ENCODE results near the gene GLT8D2. TPM values are rescaled to one million over a fixed set of nuclear protein-coding genes. Genes with fewer than 3 reads are reported as not detected.

GLT8D2 gene
- total RNA-seq, 1 experiment from 2014 or later, result 2.0 TPM

DNA sequence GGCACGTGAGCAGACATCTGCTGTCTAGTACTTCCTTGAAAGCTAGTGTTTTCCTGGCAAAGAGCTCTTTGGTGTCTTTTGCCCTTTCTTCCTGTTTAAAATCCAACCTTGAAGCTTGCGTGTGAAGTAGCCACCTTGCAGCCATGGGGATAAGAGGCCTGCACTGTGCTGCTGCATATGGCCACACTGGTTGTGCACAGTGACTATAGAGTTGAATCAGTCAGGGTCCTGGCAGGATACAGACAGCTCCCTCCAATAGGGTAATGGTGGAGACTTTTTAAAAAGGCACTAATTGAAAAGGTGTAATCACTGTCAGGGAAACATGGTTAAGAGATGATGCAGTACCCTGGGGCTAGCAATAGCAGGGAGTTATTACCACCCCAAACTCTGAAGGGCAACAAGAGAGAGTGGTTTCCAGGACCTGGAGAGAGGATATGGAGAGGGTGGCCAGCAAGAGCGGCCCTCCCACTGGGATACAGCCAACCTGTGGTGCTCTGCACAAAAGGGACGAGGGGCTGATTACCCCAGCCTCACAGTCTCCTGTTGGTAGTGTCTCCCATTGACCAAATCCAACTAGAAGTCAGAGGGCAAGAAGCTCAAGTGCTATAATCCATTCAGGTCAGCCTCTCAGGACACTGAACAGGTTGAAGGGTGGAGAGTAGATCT, 4.8 kb upstream of the GLT8D2 start:
- no peak overlapping the region for H3K4me3 Mint-ChIP-seq (ENCODE audit: unreplicated experiment)

DNA sequence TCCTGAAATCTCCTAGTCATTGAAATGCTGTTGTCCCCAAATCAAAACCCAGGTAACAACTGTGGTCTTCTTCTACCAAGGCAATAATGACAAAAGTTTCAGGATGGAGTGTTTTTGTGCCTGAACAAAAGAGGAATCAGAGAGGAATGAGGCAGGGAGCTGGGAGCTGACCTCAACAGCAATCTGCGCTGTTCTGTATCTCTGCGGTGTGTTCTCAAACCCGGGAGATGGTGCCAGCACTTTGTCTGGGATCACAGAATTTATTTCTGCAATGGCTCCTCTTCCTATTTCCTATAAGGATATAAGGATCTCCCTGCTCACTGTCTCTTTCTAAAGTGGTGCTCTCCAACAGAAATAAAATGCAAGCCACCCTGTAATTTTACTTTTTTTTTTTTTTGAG, 449 bp upstream of the GLT8D2 start:
- no peak overlapping the region for H3K27ac Mint-ChIP-seq (ENCODE audit: low read depth, unreplicated experiment)
- ChIA-PET POLR2A (interaction anchor here (1.0 to 2.9 kb wide), 5 partner anchors 8 to 1186 kb away, joined by 3 to 16 read pairs (median 5); partner anchors contain the start of genes APPL2, HCFC2 and TDG), CTCF (interaction anchor here (0.6 kb wide), 1 partner anchor 18 kb away, joined by 4 read pairs; no protein-coding TSS in a partner anchor)
- intact Hi-C loops (cut with micrococcal nuclease), result no loop called here
- no peaks in the 10 kb centered on the region for H3K27me3 Mint-ChIP-seq (ENCODE audit: insufficient read depth, unreplicated experiment)
- no peak for DNase-seq (ENCODE audit: unreplicated experiment)
- TF ChIP-seq, protein P1, sequence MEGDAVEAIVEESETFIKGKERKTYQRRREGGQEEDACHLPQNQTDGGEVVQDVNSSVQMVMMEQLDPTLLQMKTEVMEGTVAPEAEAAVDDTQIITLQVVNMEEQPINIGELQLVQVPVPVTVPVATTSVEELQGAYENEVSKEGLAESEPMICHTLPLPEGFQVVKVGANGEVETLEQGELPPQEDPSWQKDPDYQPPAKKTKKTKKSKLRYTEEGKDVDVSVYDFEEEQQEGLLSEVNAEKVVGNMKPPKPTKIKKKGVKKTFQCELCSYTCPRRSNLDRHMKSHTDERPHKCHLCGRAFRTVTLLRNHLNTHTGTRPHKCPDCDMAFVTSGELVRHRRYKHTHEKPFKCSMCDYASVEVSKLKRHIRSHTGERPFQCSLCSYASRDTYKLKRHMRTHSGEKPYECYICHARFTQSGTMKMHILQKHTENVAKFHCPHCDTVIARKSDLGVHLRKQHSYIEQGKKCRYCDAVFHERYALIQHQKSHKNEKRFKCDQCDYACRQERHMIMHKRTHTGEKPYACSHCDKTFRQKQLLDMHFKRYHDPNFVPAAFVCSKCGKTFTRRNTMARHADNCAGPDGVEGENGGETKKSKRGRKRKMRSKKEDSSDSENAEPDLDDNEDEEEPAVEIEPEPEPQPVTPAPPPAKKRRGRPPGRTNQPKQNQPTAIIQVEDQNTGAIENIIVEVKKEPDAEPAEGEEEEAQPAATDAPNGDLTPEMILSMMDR (IDR thresholded peaks at IDR 0.05; ENCODE audit: unreplicated experiment), result no peak
- BruUV-seq (replicated peaks), result no TSS peak
- H3K36me3 Mint-ChIP-seq (ENCODE audit: insufficient read depth, unreplicated experiment), result no peaks in the 10 kb centered on the region
- no peaks in the 10 kb centered on the region for H3K9me3 Mint-ChIP-seq (ENCODE audit: unreplicated experiment)
- H3K4me3 Mint-ChIP-seq (ENCODE audit: unreplicated experiment), result peak overlapping the region; percentile 68
- H3K4me1 Mint-ChIP-seq (ENCODE audit: insufficient read depth, unreplicated experiment), result peaks cover 15% of the 10 kb centered on the region

More for the DNA sequence above, 4.8 kb upstream of the GLT8D2 start:
- intact Hi-C loops (cut with micrococcal nuclease), result no loop called here
- POLR2A ChIA-PET, result interaction anchor here (2.0 kb wide), 1 partner anchor 9 kb away, joined by 7 read pairs; the partner anchor contains the start of gene HCFC2
- Mint-ChIP-seq H3K27me3 (ENCODE audit: insufficient read depth, unreplicated experiment) (no peaks in the 10 kb centered on the region), H3K9me3 (ENCODE audit: unreplicated experiment) (no peaks in the 10 kb centered on the region), H3K4me1 (ENCODE audit: insufficient read depth, unreplicated experiment) (peaks cover 23% of the 10 kb centered on the region), H3K27ac (ENCODE audit: low read depth, unreplicated experiment) (no peak overlapping the region), H3K36me3 (ENCODE audit: insufficient read depth, unreplicated experiment) (peaks cover 3% of the 10 kb centered on the region)
- no TSS peak for BruUV-seq (replicated peaks)
- CTCF ChIA-PET, result interaction anchor here (0.6 to 2.5 kb wide), 3 partner anchors 9 to 54 kb away, joined by 3 to 10 read pairs (median 4); no protein-coding TSS in a partner anchor
- TF ChIP-seq, protein P1 (IDR thresholded peaks at IDR 0.05; ENCODE audit: unreplicated experiment), result no peak
- no peak for DNase-seq (ENCODE audit: unreplicated experiment)

DNA sequence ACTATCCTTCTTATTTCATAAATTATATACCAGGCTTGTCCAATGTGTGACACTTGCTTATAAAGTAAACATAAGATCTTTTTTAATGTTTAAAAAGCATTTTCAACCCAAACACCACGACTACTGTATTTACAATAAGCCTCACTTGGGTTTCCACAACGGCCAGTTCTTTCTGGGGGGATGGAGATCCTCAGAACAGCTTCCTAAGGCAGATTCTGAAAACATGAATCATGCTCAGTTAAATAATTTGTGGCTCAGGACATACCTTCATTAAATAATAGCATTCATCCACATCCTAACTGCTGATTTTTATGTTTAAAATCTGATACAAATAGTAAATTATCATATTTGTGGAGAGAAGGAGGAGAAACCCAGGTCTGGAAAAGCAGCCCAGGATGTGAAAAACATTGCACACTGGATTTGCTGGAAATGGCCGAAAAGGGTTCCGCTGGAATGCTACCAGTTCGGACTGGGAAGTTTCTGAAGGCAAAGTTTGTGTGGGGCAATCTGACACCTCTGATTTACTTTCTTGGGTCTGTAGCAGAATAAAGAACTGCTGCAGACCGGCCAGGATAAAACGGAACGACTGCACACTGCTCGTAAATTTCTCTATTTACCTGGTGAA, 597 bp downstream of the GLT8D2 start:
- CTCF ChIA-PET, result no interaction called here
- no peak overlapping the region for H3K27ac Mint-ChIP-seq (ENCODE audit: low read depth, unreplicated experiment)
- DNase-seq (ENCODE audit: unreplicated experiment), result no peak

DNA sequence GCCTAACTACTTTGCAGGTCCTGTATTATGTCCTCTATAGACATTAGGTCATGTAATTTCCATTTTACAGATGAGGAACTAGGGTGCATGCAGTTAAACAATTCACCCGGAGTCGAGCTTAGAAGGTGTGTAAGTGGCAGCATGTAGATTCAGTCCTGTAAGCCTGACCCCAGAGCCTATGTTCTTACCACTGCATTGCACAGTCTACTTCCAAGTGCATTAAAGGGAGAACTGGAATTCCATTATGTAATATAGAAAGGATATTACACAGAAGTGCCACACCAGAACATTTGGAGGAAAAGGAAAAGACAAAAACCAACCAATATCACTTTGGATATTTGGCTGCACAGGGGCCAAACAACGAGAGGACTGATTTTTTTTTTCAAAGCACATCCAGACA, 1.2 kb downstream of the GLT8D2 start:
- Mint-ChIP-seq H3K4me1 (ENCODE audit: insufficient read depth, unreplicated experiment) (peaks cover 18% of the 10 kb centered on the region), H3K9me3 (ENCODE audit: unreplicated experiment) (peaks cover 10% of the 10 kb centered on the region), H3K36me3 (ENCODE audit: insufficient read depth, unreplicated experiment) (no peaks in the 10 kb centered on the region), H3K27ac (ENCODE audit: low read depth, unreplicated experiment) (no peak overlapping the region), H3K27me3 (ENCODE audit: insufficient read depth, unreplicated experiment) (no peaks in the 10 kb centered on the region), H3K4me3 (ENCODE audit: unreplicated experiment) (no peak overlapping the region)
- intact Hi-C loops (cut with micrococcal nuclease), result no loop called here
- no TSS peak for BruUV-seq (replicated peaks)
- ChIA-PET POLR2A (interaction anchor here (2.0 to 2.9 kb wide), 2 partner anchors 15 to 83 kb away, joined by 9 to 16 read pairs; partner anchors contain the start of genes HCFC2 and TDG), CTCF (no interaction called here)
- no peak for DNase-seq (ENCODE audit: unreplicated experiment)
- TF ChIP-seq, protein P1 (IDR thresholded peaks at IDR 0.05; ENCODE audit: unreplicated experiment), result no peak

More for the DNA sequence above, 597 bp downstream of the GLT8D2 start:
- Mint-ChIP-seq H3K9me3 (ENCODE audit: unreplicated experiment) (peaks cover 4% of the 10 kb centered on the region), H3K36me3 (ENCODE audit: insufficient read depth, unreplicated experiment) (no peaks in the 10 kb centered on the region), H3K4me1 (ENCODE audit: insufficient read depth, unreplicated experiment) (peaks cover 18% of the 10 kb centered on the region), H3K4me3 (ENCODE audit: unreplicated experiment) (peak overlapping the region; percentile 68), H3K27me3 (ENCODE audit: insufficient read depth, unreplicated experiment) (no peaks in the 10 kb centered on the region)
- POLR2A ChIA-PET, result interaction anchor here (0.8 to 2.9 kb wide), 5 partner anchors 10 to 1187 kb away, joined by 3 to 16 read pairs (median 5); partner anchors contain the start of genes APPL2, HCFC2 and TDG
- TF ChIP-seq, protein P1 (IDR thresholded peaks at IDR 0.05; ENCODE audit: unreplicated experiment), result no peak
- BruUV-seq (replicated peaks), result no TSS peak
- intact Hi-C loops (cut with micrococcal nuclease), result no loop called here

Measured in MCF 10A (cell line).